ENCODE data around the gene MANSC4.
"Not testable (repeated sequence)": the region's sequence is repeated elsewhere in the genome, so short reads cannot be mapped to it uniquely, and the experiment has no call there.

Gene MANSC4

DNA sequence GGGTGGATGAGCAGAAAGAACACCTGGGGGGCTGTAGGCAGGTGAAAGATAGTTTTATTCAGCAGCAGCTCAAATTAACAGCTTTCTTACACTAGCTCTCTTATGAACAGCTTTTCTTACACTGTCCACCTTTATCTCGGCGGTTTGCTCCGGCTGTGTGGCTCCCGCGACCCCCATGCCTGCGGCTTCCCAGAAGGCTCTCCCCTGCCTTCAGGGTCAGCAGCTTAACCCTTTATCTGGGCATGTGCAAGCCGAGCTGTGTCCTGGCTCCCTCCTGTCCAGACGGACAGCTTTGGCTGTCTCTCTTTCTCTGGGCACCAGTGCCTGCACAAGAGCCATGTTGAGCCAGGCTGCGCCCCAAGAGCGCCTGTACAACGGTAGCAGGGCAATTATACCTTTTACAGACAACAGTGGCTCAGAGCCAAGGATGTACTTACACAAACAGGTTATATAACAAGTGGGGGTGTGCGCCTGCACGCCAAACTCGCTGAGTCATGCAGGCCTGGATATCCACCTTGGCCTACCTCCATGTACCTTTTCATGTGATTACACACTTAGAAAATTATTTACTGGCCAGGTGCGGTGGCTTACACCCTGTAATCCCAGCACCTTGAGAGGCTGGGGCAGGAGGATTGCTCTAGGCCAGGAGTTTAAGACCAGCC is 28.5 kb downstream of the MANSC4 start:
- no peak for DNase-seq (ENCODE audit: low spot score)

- DNase-seq (ENCODE audit: low spot score): peak; percentile 21
Observed at GRCh38 chr12:27747111-27747820, 32.8 kb downstream of the MANSC4 start.

GRCh38 chr12:27745734-27746133 is 34.3 kb downstream of the MANSC4 start:
- DNase-seq (ENCODE audit: low spot score): not testable (repeated sequence)

DNA sequence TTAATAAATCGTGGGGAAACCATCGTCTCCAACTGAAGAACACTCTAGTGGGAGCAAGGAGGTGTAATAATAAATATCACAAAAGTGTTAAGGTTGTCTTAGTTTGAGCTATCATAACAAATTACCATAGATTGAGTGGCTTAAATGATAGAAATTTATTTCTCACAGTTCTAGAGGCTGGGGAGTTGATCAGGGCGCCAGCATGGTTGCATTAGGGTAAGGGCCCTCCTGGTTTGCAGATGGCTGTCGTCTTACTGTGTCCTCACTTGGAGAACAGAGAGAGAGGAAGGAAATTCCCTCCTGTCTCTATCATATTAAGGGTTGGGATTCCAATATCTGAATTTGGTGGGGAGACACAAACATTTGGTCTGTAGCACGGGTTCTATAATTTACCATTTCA is 36.4 kb downstream of the MANSC4 start:
- DNase-seq (ENCODE audit: low spot score): no peak

DNA sequence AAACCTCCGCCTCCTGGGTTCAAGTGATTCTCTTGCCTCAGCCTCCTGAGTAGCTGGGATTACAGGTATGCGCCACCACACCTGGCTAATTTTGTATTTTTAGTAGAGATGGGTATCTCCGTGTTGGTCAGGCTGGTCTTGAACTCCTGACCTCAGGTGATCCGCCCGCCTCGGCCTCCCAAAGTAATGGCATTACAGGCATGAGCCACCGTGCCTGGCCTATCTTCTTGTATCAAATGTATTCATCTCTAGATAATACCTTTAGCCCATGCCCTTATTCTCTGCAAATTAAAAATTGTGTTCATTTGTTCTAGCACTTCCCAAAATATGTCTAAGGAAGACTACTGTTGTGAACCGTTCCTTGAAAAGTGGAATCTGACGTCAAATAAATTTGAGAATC is 45.7 kb downstream of the MANSC4 start:
- not testable (repeated sequence) for DNase-seq (ENCODE audit: low spot score)

- DNase-seq (ENCODE audit: low spot score): no peak
Observed at GRCh38 chr12:27733791-27734190, 46.2 kb downstream of the MANSC4 start.

GRCh38 chr12:27733052-27733656 is 46.9 kb downstream of the MANSC4 start:
- DNase-seq (ENCODE audit: low spot score): peak; percentile 56

GRCh38 chr12:27732281-27732680 is 47.8 kb downstream of the MANSC4 start:
- DNase-seq (ENCODE audit: low spot score): peak; percentile 16

- no peak for DNase-seq (ENCODE audit: low spot score)
Observed at GRCh38 chr12:27730097-27730588, 49.9 kb downstream of the MANSC4 start.

DNA sequence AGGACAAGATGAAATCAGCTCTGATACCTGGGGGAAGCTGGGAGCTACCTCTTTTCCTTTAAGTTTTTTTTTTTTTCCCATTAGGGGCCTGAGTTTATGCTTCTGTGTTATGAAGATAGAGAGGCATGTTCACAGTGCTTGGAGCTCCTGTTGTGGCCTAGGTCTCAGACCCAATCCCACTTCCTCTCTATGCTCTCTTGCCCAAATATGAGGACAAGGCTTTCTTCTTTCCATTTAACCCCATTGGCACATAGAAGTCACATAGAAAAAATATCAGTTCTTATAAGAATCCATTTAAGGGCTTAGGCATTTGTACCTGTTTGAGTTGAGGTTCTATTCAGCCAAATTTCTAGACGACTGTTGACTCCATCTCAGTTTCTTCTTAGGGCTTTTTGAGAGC is 56.8 kb downstream of the MANSC4 start:
- no peak for DNase-seq (ENCODE audit: low spot score)

Measured in AG20443 (cell line).